Left ventricle myocardium inferior (tissue), 1 donor: ENCODE measurements around the gene KCP. TPM values are rescaled to one million over a fixed set of nuclear protein-coding genes. Genes with fewer than 3 reads are reported as not detected.
A peak's percentile ranks its signal among the peaks of the same experiment; 100 is the strongest.
"Not testable (repeated sequence)": the region's sequence is repeated elsewhere in the genome, so short reads cannot be mapped to it uniquely, and the experiment has no call there.

Source experiments
- DNase-seq: peaks from one replicate; pipeline ENCODE4 v3.0.0-alpha.2; 2020
- H3K27ac ChIP-seq: fragments of 200-600 bp; replicated peaks from 2 replicates; pipeline ENCODE4 v1.8.0; 2021
- H3K27me3 ChIP-seq: fragments of 200-600 bp; 2 replicates; pipeline ENCODE4 v1.8.0; 2021; ENCODE audit warnings: low read depth
- H3K36me3 ChIP-seq: fragments of 200-600 bp; 2 replicates; pipeline ENCODE4 v1.8.0; 2021
- H3K4me1 ChIP-seq: fragments of 200-600 bp; 2 replicates; pipeline ENCODE4 v1.8.0; 2021
- H3K4me3 ChIP-seq: fragments of 200-600 bp; 2 replicates; pipeline ENCODE4 v1.8.0; 2021; ENCODE audit warnings: mild to moderate bottlenecking, moderate library complexity
- H3K9me3 ChIP-seq: fragments of 200-600 bp; replicated peaks from 2 replicates; pipeline ENCODE4 v1.8.0; 2021
- intact Hi-C: fragments of 100-400 bp; cut with micrococcal nuclease; formaldehyde crosslinking; loops from one replicate; pipeline ENCODE4 v1.11.0; 2022
- total RNA-seq: library from RNA; stranded (reverse); fragmentation: NEBNext Ultra II Directional; extraction: Animal tissue kit (Norgen Biotek cat#: 25700); gene quantifications from one replicate; pipeline ENCODE4 v1.2.1, GENCODE V29; 2021
- TF ChIP-seq, protein P1 (sequence below): fragments of 200-600 bp; IDR thresholded peaks from 2 replicates; pipeline ENCODE4 v1.8.0; 2021; ENCODE audit warnings: antibody characterized with exemption, mild to moderate bottlenecking, borderline replicate concordance
- donor health status: DM: no; HTN: yes; CAD: no; lungs with severe emphysema.

The KCP gene
- total RNA-seq, 1 donor from 2014 or later = 0.19 TPM

DNA sequence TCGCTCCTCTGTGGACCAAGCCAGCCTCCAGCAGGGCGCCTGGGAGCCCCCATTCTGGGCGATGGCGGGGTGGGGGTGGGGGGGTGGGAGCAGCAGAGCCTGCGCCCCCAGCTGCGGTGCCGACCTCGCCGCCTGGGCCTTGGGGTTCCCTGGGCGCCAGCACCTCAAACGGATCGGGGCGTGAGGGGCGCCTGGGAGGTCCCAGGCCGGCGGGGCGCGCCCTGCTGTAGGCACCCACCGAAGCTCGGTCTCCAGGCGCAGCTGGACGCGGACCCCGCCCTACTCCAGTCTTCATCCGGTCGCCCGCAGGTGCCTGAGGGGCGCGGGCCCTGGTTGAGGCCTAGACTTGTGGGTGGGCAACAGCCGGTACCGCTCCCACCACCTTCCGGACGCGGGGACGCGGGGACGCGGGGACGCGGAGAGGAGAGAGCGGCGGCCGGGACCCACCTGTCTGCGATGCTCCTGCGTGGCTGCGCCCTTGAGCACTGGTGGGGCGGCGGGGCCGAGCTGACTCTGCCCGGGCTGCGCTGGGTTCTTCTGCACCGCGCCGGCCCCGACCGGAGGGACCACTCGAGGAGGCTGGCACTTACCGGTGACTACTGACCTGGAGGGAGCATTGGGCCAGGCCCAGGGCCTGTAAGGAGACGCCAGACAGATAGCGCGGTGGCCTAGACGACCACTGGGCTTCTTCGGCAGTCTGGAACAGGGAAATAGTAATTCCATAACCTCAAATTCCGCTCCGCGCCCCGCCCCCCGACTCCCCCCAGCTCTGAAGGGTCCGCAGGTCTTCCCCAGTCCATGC is 5.5 kb upstream of the KCP start:
- Histone ChIP-seq H3K4me1 (peaks cover 14% of the 10 kb centered on the region), H3K9me3 (no peaks in the 10 kb centered on the region), H3K4me3 (peak overlapping the region; percentile 46), H3K27ac (no peak overlapping the region), H3K36me3 (no peaks in the 10 kb centered on the region), H3K27me3 (peaks cover 86% of the 10 kb centered on the region)
- no peak for DNase-seq
- intact Hi-C loops = no loop called here
- TF ChIP-seq, protein P1, sequence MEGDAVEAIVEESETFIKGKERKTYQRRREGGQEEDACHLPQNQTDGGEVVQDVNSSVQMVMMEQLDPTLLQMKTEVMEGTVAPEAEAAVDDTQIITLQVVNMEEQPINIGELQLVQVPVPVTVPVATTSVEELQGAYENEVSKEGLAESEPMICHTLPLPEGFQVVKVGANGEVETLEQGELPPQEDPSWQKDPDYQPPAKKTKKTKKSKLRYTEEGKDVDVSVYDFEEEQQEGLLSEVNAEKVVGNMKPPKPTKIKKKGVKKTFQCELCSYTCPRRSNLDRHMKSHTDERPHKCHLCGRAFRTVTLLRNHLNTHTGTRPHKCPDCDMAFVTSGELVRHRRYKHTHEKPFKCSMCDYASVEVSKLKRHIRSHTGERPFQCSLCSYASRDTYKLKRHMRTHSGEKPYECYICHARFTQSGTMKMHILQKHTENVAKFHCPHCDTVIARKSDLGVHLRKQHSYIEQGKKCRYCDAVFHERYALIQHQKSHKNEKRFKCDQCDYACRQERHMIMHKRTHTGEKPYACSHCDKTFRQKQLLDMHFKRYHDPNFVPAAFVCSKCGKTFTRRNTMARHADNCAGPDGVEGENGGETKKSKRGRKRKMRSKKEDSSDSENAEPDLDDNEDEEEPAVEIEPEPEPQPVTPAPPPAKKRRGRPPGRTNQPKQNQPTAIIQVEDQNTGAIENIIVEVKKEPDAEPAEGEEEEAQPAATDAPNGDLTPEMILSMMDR = no peak

DNA sequence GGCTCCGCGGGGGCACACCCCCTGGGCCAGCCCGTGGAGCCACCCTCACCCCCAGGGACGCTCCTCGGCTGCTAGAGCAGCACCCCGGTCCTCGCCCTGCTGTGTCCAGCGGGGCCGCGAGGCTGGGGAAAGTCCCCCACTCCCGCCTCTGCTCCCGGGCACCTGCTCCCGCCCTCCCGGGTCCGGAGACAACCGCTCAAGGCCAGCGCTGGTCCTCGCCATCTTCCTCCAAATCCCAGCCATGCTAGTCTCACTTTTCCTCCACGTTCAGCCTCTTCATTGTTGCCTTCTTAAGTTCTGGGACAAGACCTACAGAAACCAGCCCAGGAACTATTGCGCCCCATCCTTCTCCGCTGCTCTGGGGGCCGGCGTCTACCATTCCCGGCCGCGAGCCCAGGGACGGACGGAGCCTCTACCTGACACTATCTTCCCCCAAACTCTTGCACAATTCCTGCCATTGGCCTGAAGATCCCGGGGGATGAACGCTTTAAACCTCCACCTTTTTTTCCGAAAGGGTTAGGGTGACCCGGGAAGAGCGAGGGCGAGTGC is 4.8 kb upstream of the KCP start:
- peak overlapping the region; percentile 46 for H3K4me3 ChIP-seq
- no peak overlapping the region for H3K27ac ChIP-seq
- H3K27me3 ChIP-seq = peaks cover 86% of the 10 kb centered on the region
- no peaks in the 10 kb centered on the region for H3K36me3 ChIP-seq
- TF ChIP-seq, protein P1 = no peak
- DNase-seq = no peak
- peaks cover 17% of the 10 kb centered on the region for H3K4me1 ChIP-seq
- intact Hi-C loops = no loop called here
- H3K9me3 ChIP-seq = no peaks in the 10 kb centered on the region

DNA sequence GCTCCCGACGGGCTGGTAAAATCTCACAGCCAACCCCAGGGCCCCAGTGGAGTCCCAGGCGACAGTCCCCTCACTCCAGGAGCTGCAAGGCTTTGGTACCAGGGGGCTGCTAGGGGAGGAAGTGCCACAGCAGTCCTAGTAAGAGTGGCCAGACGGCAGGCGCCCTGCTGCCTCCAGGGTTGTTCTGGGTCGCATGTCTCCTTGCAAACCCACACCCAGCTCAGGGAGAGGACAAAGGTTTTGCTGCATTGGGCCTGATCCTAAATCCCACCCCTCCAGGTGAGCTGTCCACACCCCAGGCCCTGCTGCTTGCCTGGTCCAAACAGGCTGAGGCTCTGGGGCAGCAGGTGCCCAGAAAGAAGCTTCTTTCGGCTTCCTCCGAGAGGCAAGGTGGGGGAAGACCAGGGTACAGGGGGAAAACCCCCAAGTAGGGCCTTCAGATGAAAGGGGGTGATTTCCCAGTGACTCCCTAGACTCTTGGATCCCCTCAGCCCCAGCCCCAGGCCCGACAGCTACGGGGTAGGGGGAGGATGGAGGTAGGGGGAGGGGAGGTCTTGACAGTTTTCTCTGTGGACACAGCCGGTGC is 4.2 kb upstream of the KCP start:
- no peak for DNase-seq
- Histone ChIP-seq H3K9me3 (no peaks in the 10 kb centered on the region), H3K4me3 (peak overlapping the region; percentile 46), H3K27ac (no peak overlapping the region), H3K36me3 (no peaks in the 10 kb centered on the region), H3K27me3 (peaks cover 86% of the 10 kb centered on the region), H3K4me1 (peaks cover 24% of the 10 kb centered on the region)
- TF ChIP-seq, protein P1 = no peak
- intact Hi-C loops = no loop called here

DNA sequence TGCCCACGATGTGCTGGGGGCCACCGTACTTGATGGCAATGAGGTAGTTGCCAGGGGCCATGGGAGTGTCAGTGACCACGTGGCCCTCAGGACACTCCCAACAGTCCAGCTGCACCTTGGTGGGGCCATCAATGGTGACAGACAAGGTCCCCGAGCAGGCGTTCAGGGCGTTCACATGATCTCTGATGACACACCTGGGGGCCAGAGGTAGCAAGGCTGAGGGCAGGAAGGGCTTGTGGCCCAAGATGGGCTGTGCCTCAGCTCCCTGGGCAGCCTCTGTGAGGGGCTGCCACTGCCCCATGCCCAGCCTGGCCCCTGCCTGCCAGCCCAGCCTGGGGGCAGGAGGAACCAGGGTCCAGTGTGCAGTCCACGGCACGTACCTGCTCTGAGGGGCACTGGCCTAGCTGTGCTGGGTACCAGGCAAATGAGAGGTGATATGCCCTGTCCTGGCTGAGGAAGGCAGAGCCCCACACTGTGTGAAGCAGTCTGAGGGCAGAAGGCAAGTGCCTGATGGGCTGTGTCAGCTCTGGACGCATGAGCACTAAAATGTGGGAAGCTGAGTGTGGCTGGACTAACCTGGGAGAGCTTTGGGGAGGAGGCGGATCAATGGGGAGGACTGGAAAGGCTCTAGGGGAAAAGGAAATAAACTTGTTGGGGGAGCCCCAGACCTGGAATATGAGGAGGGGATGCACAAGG is 3.5 kb upstream of the KCP start:
- no peaks in the 10 kb centered on the region for H3K36me3 ChIP-seq
- no peak overlapping the region for H3K27ac ChIP-seq
- DNase-seq = no peak
- no peak overlapping the region for H3K4me3 ChIP-seq
- peaks cover 86% of the 10 kb centered on the region for H3K27me3 ChIP-seq
- H3K9me3 ChIP-seq = no peaks in the 10 kb centered on the region
- intact Hi-C loops = no loop called here
- peaks cover 29% of the 10 kb centered on the region for H3K4me1 ChIP-seq
- TF ChIP-seq, protein P1 = no peak

DNA sequence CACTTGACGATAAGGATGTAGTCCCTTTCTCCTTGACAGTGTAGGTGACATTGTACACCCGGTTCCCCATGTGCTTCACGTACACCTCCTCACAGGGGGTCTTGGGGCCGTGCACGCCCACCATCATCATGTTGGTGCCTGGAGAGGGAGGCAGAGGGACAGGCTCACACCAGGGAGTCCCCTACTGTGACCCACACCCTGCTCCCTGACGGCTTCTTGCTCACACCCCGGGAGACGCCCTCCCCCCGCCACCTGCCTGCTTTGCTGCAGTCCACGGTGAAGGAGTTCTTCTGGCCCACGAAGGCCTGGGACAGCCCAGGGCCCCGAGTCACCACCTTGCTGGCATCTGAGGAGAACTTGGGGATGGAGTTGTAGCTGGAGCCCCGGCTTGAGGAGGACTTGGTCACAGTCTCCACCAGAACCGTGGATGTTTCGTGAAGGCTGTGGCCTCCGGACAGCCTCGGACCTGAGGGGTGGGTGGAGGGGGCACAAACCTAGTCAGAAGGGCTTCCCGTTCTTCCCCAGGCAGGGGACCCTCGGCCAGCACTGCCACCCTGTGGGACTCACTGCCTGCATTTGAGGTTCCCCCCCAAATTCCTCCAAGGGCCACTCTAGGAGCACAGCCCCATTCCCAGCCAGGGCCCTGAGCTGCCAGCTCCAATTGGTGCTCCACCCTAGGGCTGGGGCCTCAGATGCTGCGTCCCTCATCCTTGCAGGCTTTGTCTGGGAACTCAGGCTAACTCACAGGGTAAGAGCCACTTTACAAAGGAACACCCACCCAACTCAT is 2.4 kb upstream of the KCP start:
- Histone ChIP-seq H3K27me3 (peaks cover 86% of the 10 kb centered on the region), H3K4me1 (peaks cover 29% of the 10 kb centered on the region)
- H3K9me3 ChIP-seq, DNase-seq, H3K36me3 ChIP-seq, H3K4me3 ChIP-seq, intact Hi-C loops, H3K27ac ChIP-seq: not testable (repeated sequence)
